ENCODE measurements around the gene MRPL27.

The MRPL27 gene

DNA sequence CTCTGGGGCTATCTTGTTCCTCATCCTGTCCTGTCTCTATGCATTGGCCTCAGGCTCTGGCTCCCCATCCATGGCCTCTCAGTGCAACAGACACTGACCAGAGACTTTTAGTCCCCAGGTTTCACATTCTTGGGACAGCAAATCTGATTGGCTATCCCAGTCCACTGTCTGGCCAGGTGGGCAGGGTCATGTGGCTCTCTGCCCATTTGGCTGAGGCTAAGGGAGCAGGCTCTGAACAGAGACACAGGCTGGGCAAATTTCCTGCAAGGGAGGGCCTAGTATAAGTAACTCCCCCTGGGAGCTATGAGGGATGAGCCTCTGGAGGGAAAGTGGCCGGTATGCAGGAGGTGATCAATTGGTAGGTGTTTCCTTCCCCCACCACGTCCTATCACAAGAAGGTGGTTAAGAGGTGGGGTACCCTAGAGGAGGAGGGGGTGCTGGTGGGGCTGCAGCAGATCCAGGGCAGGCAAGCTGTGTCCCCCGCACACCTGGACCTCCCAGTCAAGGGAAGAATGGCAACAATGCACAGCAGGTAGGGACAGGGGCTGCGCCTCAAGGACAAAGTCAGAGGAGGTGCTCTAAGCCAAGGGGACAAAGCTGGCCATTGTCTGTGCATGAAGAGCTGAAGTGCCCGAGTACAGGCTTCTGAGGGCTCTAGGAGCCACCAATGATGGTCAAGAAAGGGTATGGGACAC is 13.8 kb downstream of the MRPL27 start:
- no peak for DNase-seq

DNA sequence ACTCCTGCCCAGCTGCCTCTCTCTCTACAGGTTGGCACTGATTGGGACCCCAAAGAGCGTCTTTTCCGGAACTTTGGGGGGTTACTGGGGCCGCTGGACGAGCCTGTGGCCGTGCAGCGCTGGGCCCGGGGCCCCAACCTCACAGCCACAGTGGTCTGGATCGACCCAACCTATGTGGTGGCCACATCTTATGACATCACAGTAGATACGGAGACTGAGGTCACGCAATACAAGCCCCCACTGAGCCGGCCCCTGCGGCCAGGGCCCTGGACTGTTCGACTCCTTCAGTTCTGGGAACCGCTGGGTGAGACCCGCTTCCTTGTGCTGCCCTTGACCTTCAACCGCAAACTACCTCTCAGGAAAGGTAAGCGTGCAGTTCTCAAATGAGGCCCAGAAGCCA is 14.8 kb downstream of the MRPL27 start:
- no peak for DNase-seq

DNA sequence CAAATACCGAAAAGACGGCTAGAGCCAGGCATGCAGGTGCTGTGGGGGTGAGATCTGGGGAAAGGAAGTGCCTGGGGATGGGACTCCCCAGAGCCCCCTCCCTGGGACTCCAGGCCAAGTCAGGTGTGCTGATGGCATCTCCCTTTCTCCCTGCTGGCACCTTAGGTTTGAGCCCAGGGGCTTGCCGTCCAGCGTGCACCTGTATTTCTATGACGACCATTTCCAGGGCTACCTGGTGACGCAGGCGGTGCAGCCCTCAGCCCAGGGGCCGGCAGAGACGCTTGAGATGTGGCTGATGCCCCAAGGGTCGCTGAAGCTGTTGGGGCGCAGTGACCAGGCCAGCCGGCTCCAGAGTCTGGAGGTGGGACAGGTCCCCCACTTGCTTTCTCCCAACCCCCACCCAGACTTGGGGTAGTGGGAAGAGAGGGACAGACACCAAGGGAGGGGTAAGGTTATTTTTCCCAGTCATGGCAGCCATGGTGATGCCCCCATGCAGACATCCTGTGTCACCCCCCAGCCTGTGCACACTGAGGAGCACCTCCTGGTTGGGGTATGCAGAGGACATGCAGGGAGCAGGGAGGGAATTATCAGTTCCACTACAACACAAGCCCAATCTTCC is 16.0 kb downstream of the MRPL27 start:
- DNase-seq: no peak

DNA sequence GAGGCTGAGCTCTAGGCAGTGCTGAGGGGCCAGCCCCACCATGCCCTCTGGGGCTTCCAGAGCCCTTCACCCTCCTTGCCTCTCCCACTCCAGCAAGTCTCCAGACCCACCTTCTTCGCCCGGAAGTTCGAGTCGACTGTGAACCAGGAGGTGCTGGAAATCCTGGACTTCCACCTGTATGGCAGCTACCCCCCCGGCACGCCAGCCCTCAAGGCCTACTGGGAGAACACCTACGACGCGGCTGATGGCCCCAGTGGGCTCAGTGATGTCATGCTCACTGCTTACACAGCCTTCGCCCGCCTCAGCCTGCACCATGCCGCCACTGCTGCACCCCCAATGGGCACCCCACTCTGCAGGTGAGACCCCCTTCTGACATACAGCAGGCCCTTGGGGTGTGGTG is 16.6 kb downstream of the MRPL27 start:
- no peak for DNase-seq

DNA sequence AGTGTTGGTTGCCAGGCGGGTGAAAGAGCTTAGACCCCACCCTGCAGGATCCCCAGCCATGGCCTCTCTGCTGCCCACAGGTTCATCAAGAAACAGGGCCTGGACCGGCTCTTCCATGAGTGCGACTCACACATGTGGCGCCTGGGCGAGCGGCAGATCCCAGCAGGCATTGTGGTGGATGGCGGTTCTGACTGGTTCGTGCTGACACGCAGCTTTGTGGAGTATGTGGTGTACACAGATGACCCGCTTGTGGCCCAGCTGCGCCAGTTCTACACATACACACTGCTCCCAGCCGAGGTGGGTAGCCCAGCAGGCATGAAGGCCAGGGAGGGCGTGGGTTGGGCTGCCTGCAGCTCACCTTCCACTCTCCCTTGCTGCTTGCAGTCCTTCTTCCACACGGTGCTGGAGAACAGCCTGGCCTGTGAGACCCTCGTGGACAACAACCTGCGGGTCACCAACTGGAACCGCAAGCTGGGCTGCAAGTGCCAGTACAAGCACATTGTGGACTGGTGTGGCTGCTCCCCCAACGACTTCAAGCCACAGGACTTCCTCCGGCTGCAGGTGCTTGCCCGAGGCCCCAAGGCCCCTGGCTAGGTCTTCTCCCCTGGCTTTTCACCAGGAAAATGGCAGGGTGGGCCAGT is 17.2 kb downstream of the MRPL27 start:
- no peak for DNase-seq

DNA sequence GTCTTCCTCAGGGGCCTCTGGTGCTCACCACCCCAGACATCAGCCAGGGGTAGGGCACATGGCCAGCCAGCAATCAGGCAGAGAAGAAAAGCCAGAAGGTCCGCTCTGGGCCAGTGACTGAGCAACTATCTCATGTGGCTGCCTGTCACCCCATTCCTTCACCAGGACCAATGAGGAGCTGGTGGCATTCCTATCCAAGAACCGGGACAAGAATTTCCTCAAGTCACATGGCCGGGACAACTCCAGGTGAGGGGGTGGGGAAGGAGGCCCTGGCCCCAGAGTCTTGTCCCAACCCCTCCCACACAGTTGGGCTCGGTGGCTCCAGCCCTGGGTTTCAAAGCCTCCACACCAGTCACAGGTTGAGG is 17.7 kb downstream of the MRPL27 start:
- DNase-seq: no peak

DNA sequence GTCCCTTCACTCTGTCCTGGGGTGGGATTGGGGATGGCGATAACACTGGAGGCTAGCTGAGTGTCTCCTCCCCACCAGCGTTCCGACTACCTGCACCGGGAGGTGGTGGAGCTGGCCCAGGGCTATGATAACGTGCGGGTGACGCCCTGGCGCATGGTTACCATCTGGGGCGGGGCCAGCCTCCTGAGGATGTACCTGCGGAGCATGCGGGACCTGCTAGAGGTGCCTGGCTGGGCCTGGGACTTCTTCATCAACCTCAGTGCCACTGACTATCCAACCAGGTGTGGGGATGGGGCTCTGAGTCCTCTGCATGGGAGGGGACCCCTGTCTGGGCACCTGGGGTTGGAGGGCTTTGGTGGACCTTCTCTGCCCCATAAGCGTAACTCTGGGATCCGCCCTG is 18.2 kb downstream of the MRPL27 start:
- DNase-seq: no peak

DNA sequence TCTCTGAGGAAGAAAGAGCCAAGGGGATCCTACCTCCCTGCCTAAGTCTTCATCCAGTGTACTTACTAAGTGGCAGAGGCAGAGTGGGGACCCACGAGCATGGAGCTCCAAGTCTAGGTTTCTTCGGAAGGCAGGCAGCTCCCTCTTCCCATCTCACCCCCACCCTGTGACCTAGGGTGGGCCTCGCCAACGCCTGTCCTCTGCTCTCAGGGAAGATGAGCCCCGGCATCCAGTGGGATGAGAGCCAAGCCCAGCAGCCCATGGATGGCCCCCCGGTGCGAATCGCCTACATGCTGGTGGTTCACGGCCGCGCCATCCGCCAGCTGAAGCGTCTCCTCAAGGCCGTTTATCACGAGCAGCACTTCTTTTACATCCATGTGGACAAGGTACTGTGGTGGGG is 18.8 kb downstream of the MRPL27 start:
- no peak for DNase-seq

DNA sequence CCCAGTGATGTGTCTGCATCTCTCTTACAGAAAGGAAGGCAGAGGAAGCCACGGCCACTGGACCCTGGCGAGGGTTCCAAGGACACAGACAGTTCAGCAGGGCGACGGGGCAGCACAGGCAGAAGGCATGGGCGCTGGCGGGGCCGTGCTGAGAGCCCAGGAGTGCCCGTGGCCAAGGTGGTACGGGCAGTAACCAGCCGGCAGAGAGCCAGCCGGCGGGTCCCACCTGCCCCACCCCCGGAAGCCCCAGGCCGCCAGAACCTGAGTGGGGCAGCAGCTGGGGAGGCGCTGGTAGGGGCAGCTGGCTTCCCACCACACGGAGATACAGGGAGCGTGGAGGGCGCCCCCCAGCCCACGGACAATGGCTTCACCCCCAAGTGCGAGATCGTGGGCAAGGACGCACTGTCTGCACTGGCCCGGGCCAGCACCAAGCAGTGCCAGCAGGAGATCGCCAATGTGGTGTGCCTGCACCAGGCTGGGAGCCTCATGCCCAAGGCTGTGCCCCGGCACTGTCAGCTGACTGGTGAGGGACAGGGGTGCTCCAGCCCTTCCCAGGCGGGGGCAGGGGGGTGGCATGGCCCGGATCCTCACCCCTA is 19.3 kb downstream of the MRPL27 start:
- no peak for DNase-seq

DNA sequence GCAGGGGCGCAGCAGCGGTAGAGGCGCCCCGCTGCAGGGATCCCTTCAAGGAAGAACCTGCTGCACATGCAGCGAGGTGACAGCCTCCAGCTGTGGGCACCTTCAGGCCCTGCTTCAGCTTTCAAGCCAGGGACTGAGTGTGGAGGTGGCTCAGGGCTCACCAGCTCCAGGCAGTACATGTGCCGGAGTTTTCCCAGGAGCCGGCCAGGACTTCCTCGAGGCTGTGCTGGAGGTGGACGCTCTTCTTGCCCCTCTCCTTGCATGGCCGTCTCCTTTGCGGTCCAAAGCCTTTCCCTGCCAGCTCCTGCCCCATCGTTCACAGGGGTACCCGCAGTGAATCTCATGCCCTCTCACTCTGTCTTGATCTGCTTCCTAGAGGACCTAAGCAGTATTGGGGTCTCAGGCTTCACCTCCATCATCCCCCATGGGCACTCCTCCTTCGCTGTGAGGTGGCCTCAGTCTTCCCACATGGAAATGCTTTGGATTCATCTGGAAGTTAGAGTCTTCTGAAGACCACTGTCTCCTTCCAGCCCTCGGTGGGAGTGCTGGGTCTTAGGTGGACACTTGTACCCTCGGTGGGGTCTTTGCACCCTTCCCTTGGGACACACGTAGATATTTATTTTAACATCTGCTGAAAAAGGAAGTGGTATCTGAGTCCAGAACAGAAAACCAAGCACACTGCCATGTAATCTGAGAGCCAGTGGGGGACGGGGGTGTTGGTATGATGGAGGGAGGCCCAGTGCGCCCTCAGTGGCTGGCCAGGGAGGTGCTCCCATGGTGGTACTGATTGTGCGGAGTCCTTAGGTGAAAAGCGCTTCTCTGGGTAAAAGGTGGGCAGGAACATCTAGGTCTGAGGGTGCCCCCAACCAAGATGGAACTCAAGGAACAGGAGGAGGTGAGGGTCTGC is 20.0 kb downstream of the MRPL27 start:
- DNase-seq: no peak

DNA sequence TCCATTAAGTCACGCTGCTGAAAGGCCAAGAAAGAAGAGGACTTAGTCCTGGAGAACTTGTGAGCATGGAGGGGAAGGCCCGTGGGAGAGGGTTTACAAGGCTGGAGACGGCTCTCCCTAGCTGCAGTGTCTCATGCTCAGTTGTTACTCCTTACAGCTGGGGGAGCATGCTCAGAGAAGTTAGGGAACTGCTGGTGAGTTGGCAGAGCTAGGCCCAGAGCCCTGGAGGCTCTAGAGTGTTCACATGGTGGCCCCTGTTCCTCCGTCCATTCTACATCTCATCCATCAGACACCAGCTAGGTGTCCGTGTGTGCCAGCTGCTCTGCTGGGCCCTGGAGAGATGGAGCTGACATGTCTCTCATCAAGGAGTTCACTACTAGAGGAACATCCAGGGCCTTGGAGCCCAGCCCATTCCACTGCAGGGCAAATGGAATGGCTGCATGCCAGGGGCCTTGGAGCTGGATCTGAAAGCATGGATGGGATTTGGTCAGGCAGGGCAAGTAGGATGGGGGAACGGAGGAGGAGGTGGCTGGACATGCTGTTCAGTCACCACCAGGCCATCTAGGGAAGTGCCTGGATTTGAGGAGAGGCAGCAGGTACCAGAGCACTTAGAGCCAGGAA is 20.8 kb downstream of the MRPL27 start:
- DNase-seq: no peak

DNA sequence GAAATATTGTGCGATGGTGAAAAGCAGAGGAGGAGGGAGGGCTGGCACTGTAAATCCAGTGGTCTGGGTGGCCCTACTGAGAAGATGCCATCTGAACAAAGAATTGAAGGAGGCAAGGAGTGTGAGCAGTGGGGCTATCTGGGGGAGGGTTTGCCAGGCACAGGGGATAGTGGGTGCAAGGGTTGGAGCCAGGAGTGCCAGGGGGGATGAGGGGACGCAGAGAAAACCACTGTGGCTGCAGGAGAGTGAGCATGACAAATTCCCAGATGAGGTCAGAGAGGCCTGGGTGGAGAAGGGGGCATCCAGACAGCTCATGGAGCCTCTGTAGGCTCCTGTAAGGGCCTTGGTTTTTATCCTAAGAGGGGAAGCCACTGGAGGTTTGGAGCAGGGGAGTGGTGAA is 22.3 kb downstream of the MRPL27 start:
- DNase-seq: no peak

DNA sequence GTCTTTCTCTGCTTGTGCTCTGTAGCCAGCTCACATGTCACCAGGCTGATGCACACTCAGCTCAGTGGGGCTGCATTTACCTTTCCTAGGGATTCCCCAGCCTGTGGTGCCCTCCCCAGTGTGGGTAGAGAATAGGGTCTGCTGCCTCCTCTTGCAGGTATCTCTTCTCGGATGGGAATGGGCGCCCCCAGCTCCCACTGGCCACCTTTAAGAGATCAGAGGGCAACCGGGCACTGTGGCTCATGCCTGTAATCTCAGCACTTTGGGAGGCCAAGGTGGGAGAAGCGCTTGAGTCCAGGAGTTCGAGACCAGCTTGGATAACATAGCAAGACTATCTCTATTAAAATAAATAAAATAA is 23.8 kb downstream of the MRPL27 start:
- no peak for DNase-seq

DNA sequence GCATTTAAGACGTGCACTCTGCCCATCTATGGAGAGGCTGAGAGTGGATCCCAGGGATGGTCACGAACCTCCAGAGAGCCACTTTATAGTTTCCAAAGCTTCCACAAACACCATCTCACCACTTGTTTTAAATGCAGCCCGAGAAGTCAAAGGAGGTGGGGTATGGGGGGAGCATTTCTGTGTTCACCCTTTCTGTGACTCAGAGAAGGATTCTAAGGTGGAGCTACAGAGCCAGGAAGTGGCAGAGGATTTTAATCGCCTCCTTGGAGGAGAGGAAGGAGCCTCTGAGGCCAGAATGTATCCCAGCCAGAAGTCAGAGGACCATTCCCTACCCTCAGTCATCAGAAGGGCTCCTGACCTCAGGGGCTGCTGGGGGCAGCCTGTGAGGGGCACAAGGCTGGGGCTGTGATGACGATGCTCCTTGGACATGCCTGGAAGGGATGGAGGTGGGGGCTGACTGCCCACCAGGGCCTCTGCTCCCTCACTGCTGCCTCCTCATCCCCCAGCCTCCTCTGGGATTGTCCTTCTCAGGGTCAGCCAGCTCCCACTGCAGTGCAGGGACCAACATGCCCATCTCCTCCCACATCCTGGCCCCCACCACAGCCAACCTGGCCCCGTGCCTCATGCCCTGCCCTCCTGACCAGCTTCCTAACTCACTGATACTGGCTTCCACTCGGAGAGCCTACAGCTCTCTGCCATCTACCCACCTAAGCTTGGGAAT is 24.3 kb downstream of the MRPL27 start:
- peak; percentile 43 for DNase-seq

DNA sequence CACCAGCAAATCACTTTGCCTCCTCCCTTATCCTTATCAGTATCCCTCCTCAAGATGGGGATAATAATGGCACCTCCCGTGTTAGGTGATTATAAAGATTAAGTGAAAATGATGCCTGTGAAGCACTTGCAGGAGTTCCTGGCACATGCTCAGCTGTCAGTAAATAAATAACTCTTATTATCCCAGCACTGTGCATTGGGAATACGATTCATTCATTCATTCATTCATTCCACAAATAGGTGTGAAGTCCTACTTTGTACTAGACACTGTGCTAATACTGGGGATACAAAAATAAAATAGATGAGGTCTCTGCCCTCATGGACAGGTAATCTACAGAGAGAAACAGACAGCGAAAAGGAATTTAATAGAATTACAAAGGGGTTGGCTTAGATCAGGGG is 25.1 kb downstream of the MRPL27 start:
- DNase-seq: no peak

DNA sequence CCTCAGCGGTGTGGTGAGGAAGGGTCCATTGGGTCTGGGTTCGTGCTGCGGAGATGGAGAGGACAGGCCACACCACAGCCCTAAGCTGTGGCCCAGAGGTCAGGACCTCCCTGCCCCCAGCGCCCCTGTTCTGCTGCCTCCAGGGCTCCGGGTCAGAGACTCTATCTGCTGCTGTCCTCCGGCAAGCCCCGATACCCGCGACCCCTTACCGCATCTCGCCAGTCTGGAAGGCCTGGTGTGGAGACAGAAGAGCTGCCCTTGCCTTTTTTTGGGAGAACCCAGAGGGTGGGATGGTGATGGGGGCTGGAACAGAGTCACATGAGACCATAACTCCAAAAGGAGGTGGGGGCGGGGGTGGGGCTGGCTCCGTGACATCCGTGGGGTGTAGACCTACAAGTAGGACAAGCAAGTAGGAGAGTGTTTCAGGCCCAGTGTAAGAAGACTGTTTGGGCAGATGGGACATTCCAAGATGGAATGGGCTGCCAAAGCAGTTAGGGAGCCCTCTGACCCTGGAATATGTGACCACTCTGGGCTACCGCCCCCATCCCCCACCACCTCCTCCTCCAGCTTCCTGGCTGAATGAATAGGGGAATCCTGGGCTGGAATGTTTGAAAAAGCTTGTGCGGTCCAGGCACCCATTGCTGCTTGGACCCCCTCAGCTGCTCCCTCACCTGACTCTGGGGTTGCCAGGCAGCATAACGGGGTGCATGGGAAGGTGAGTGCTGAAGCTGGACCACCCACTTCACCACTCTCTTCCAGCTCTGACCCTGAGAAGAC is 25.7 kb downstream of the MRPL27 start:
- DNase-seq: no peak

DNA sequence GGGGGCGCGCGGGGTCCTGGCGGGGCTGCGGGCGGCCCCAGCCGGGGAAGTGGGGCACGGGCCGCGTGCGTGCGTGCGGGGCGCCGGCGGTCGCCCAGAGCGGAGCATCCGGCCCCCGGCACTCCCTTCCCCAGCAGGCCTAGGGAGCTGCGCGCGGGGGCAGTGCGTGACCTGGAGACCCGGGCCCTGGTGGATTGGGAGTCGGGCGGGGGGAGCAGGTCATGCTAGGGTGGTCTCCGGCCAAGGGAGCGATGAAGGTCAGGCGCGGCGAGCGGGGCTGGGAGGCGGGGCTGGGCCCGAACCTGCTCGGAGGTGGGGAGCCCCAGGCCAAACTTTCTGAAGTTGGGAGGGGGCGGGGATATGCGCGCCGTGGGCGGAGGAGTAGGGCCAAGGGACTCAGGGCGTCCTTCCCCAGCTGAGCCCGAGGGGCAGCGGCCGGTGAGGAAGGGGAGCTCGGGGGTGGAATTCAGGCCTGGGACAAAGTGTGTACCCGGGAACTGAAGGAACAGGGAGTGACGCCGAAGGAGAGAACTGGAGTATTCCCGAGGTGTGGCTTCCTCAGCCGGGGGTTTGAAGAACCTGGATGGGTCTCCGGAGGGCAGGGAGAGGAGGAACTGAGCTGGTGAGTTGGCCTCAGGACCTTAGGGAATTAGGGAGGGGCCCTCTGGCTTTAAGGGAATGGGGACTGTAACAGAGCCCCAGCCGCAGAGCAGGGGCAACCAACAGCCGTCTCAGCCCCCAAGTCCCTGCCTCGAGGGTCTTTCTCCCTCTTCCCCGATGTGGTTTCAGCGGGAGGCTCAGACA is 26.5 kb downstream of the MRPL27 start:
- no peak for DNase-seq

DNA sequence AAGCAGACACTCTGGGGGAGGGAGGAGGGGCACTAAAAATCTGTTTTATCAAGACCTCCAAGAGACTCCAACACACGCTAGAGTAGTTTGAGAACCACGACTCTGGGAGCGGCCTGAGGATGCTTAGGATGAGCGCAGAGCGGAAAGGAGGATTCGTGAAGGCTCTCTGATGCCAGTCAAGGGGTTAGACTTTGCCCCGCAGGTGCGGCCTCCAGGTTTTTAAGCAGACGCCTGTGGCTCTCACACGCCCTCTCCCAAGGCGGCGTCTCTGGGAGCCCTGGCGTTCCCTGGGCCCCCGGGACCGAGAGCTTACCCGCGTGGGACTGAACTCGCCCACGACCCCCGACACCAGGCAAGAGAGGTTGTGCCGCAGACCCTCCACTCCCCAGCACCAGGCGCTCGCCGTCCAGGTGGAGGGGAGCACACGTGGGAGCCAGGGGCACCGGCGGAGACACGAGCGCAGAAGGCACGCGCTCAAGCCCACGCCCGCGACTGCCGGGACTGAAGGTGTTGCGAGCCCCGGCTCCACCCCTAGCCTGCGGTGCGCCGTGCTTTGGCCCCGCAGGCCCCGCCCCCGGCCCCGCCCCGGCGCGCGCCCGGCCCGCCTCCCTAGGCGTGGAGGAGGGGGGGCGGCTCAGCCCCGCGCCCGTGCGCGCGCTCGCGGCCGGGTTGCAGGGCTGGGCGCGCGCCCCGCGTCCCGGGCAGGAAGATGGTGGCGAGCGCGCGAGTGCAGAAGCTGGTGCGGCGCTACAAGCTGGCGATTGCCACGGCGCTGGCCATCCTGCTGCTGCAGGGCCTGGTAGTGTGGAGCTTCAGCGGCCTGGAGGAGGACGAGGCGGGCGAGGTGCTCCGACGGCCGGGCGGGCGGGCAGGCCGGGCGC is 27.3 kb downstream of the MRPL27 start, which contains the start of gene XYLT2:
XYLT2 (plus strand) TSS at position 695 of the 881 bp plus-strand sequence; CDS start at position 710, 15 bp downstream.
- peak; percentile 79 for DNase-seq

DNA sequence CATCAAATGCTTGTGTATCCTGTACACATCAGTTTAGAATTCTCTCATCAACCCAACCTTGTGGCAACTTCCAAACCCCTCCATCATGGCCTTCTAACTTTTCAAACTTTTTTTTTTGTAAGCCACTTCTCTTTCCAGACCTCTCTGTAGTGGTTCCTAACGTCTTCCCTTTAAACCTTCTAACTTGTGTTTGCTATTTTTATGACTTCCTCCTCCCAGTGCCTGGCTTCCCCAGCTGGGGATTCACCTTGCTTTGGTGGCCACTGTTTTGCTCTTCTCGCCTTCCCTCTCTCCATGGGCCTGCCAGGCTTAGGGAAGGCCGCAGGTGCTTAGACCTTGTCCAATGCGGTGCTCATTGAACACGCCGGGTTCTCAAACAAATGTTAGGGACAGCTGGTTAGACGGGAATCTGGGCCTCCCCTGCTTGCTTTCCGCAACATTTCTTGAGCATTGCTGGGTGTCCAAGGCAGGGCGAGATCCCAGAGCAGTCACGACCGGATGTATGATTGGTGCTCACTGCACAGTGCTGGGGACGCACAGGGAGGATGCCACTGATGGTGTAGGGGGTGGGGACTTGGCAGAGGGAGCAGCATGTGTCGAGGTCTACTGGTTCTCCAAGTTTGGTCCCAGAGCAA is 28.1 kb downstream of the MRPL27 start:
- DNase-seq: no peak
